Brain microvascular endothelial cell (primary cell): ENCODE measurements around the gene CHAF1A.

ENCODE experiments used
- DNase-seq: peaks from one replicate; pipeline ENCODE4 v3.0.0-alpha.2; 2020
- H3K27ac ChIP-seq: fragments of 250-450 bp; sonication (Bioruptor Pico); 2 replicates; pipeline ENCODE4 v1.5.1; 2020; ENCODE audit warnings: mild to moderate bottlenecking, moderate library complexity
- H3K27me3 ChIP-seq: fragments of 250-450 bp; sonication (Bioruptor Pico); replicated peaks from 2 replicates; pipeline ENCODE4 v1.5.1; 2020; ENCODE audit warnings: mild to moderate bottlenecking
- H3K36me3 ChIP-seq: fragments of 250-450 bp; sonication (Bioruptor Pico); replicated peaks from 2 replicates; pipeline ENCODE4 v1.5.1; 2020; ENCODE audit warnings: mild to moderate bottlenecking
- H3K4me3 ChIP-seq: 2 replicates; pipeline ENCODE4 v1.5.1; 2011; ENCODE audit warnings: low read depth, mild to moderate bottlenecking, control low read depth, low read length, moderate library complexity
- CTCF ChIP-seq: IDR thresholded peaks from 2 replicates; pipeline ENCODE4 v1.5.1; 2011; ENCODE audit warnings: low read depth, mild to moderate bottlenecking, moderate library complexity, low read length, control low read depth, inconsistent platforms; ENCODE audit errors: missing control alignments
- in situ Hi-C: cut with HindIII; loops from 2 replicates; pipeline ENCODE4 v1.10.0; 2017; ENCODE audit warnings: low sequenced_read_pairs, low pct_ligation_motif_present

Gene CHAF1A

DNA sequence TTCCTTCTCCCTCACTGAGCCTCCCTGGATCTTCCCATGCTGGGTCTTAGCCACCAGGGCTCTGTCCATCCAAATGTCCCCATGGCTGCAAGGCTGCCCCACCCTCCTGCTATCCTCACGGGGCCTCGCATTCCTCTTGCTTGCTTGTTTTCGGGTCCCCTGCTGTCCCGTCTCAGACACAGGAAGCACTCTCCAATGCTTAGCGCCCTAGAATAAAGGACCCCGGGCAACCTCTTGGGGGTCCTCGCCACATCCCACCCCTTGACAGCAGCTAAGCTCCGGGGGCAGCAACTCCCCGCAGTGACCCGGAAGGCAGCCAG lies 25.8 kb upstream of the CHAF1A start:
- no peak for DNase-seq
- TF ChIP-seq CTCF, result no peak
- Histone ChIP-seq H3K36me3 (peaks cover 4% of the 10 kb centered on the region), H3K27me3 (no peaks in the 10 kb centered on the region), H3K4me3 (no peak overlapping the region), H3K27ac (no peak overlapping the region)
- in situ Hi-C loops, result no loop called here

- DNase-seq, result no peak
- peaks cover 4% of the 10 kb centered on the region for H3K36me3 ChIP-seq
- no peak overlapping the region for H3K4me3 ChIP-seq
- no peak overlapping the region for H3K27ac ChIP-seq
- TF ChIP-seq CTCF, result no peak
- no peaks in the 10 kb centered on the region for H3K27me3 ChIP-seq
- in situ Hi-C loops, result no loop called here
These were observed 25.3 kb upstream of the CHAF1A start for GRCh38 chr19:4376991-4377781.

DNA sequence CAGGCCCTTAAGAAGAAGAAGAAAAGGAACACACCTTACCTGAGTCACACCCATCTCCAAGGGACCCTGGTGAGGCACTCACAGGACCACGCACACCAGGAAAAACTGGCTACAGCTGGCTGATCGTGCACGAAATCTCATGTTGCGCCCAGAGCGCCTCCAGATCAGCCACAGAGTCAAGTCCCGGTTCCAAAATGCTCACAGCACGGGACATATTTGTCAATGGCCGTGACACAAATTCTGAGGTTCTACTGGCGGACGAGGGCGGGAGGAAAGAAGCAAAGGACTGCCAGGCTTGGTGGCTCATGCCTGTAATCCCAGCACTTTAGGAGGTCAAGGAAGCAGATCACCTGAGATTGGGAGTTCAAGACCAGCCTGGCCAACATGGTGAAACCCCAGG lies 23.6 kb upstream of the CHAF1A start:
- Histone ChIP-seq H3K4me3 (no peak overlapping the region), H3K27me3 (no peaks in the 10 kb centered on the region), H3K27ac (no peak overlapping the region), H3K36me3 (peaks cover 8% of the 10 kb centered on the region)
- DNase-seq, result no peak
- no peak for TF ChIP-seq CTCF
- in situ Hi-C loops, result no loop called here

- H3K27me3 ChIP-seq, result no peaks in the 10 kb centered on the region
- TF ChIP-seq CTCF, result no peak
- H3K4me3 ChIP-seq, result no peak overlapping the region
- in situ Hi-C loops, result no loop called here
- DNase-seq, result no peak
- peaks cover 14% of the 10 kb centered on the region for H3K36me3 ChIP-seq
- H3K27ac ChIP-seq, result no peak overlapping the region
These were observed 22.8 kb upstream of the CHAF1A start for GRCh38 chr19:4379383-4380253.

GRCh38 chr19:4380254-4380727 lies 22.1 kb upstream of the CHAF1A start:
- TF ChIP-seq CTCF, result no peak
- H3K27me3 ChIP-seq, result no peaks in the 10 kb centered on the region
- H3K27ac ChIP-seq, result no peak overlapping the region
- in situ Hi-C loops, result no loop called here
- no peak overlapping the region for H3K4me3 ChIP-seq
- DNase-seq, result no peak
- peaks cover 15% of the 10 kb centered on the region for H3K36me3 ChIP-seq
